HL-60 (cell line): Measurements from ENCODE around the gene KRTAP10-1.

Experiments used
- CTCF ChIP-seq: IDR thresholded peaks from one replicate; pipeline ENCODE4 v1.5.1; 2011; ENCODE audit warnings: low read length, control low read depth, inconsistent platforms; ENCODE audit not compliant: insufficient read depth
- POLR2AphosphoS5 ChIP-seq: IDR thresholded peaks from 2 replicates; pipeline ENCODE4 v1.6.1; 2012; ENCODE audit warnings: low read depth
- REST ChIP-seq: IDR thresholded peaks from 2 replicates; pipeline ENCODE4 v1.6.1; 2012; ENCODE audit warnings: low read depth; ENCODE audit not compliant: insufficient replicate concordance

GRCh38 chr21:44540741-44541288 lies 820 bp upstream of the KRTAP10-1 start:
- no peak for TF ChIP-seq CTCF
- no peak for TF ChIP-seq REST
- TF ChIP-seq POLR2AphosphoS5, result no peak
